NB4 (cell line): Measurements from ENCODE around the gene LINGO1.

Experiments used
- DNase-seq: peaks from one replicate; pipeline ENCODE4 v3.0.0; 2010; ENCODE audit warnings: low read depth
- H3K4me3 ChIP-seq: one replicate; pipeline ENCODE4 v1.5.1; 2011; ENCODE audit warnings: mild to moderate bottlenecking, low read depth, low read length, moderate library complexity
- CTCF ChIP-seq: IDR thresholded peaks from one replicate; pipeline ENCODE4 v1.5.1; 2012; ENCODE audit warnings: low read depth, low read length
- MAX ChIP-seq: IDR thresholded peaks from 2 replicates; pipeline ENCODE4 v1.6.1; 2011; ENCODE audit warnings: low read depth, low read length
- MYC ChIP-seq: IDR thresholded peaks from 2 replicates; pipeline ENCODE4 v1.6.1; 2011; ENCODE audit warnings: low read depth, low read length
- POLR2A ChIP-seq: IDR thresholded peaks from 2 replicates; pipeline ENCODE4 v1.6.1; 2011; ENCODE audit warnings: mild to moderate bottlenecking; ENCODE audit not compliant: insufficient read length; ENCODE audit errors: extremely low read depth

Gene LINGO1

GRCh38 chr15:77673866-77674265 is 41.2 kb upstream of the LINGO1 start:
- H3K4me3 ChIP-seq: no peak overlapping the region
- DNase-seq: no peak
- TF ChIP-seq CTCF (no peak), MAX (no peak), MYC (no peak)

- no peak for DNase-seq
- TF ChIP-seq POLR2A: no peak
- TF ChIP-seq MYC: no peak
- no peak for TF ChIP-seq MAX
- no peak for TF ChIP-seq CTCF
- H3K4me3 ChIP-seq: no peak overlapping the region
These were observed 39.4 kb upstream of the LINGO1 start for GRCh38 chr15:77672135-77672534.

- DNase-seq: no peak
- TF ChIP-seq MYC: no peak
- no peak for TF ChIP-seq POLR2A
- no peak for TF ChIP-seq CTCF
- no peak for TF ChIP-seq MAX
- H3K4me3 ChIP-seq: no peak overlapping the region
These were observed 38.8 kb upstream of the LINGO1 start for GRCh38 chr15:77671362-77672056.

GRCh38 chr15:77670558-77671361 is 38.0 kb upstream of the LINGO1 start:
- H3K4me3 ChIP-seq: no peak overlapping the region
- no peak for DNase-seq
- TF ChIP-seq POLR2A: no peak
- TF ChIP-seq MAX: no peak
- TF ChIP-seq CTCF: no peak
- no peak for TF ChIP-seq MYC

GRCh38 chr15:77669896-77670295 is 37.2 kb upstream of the LINGO1 start:
- DNase-seq: no peak
- no peak for TF ChIP-seq MAX
- TF ChIP-seq POLR2A: no peak
- no peak for TF ChIP-seq MYC
- TF ChIP-seq CTCF: no peak
- H3K4me3 ChIP-seq: no peak overlapping the region
